Neutrophil (primary cell): ENCODE data around the gene ARHGAP22.

ENCODE experiments used
- H3K27ac ChIP-seq: fragments of 200-600 bp; sonication (generic); 2 replicates; pipeline ENCODE4 v1.5.1; 2016; ENCODE audit warnings: mild to moderate bottlenecking, moderate library complexity
- H3K27me3 ChIP-seq: fragments of 200-600 bp; sonication (generic); 2 replicates; pipeline ENCODE4 v1.6.0; 2016; ENCODE audit warnings: mild to moderate bottlenecking
- H3K36me3 ChIP-seq: fragments of 200-600 bp; sonication (generic); 2 replicates; pipeline ENCODE4 v1.5.1; 2017
- H3K4me1 ChIP-seq, 2 experiments: fragments of 200-600 bp in 1 of 2; sonication (generic) in 1 of 2; 1 replicate in 1 of 2; 2 replicates in 1 of 2; pipeline versions ENCODE4 v1.5.1 to v1.6.1; 2013 to 2016; ENCODE audit warnings: low read depth in 1 of 2, low read length in 1 of 2, mild to moderate bottlenecking in 1 of 2, moderate library complexity in 1 of 2; ENCODE audit not compliant: control insufficient read depth in 1 of 2, insufficient read depth in 1 of 2
- H3K4me3 ChIP-seq, 2 experiments: fragments of 200-600 bp in 1 of 2; sonication (generic) in 1 of 2; 1 replicate in 1 of 2; 2 replicates in 1 of 2; pipeline ENCODE4 v1.5.1; 2013 to 2016; ENCODE audit warnings: low read depth in 1 of 2, low read length in 1 of 2, mild to moderate bottlenecking in 1 of 2, moderate library complexity in 1 of 2
- H3K9me3 ChIP-seq: fragments of 200-600 bp; sonication (generic); 2 replicates; pipeline ENCODE4 v1.5.1; 2016
- TF ChIP-seq, protein P1 (sequence below): fragments of 200-600 bp; sonication (generic); IDR thresholded peaks from 2 replicates; pipeline ENCODE4 v1.5.1; 2016; ENCODE audit warnings: antibody characterized with exemption

The ARHGAP22 gene

GRCh38 chr10:48502791-48503190, 102.1 kb downstream of the ARHGAP22 start:
- Histone ChIP-seq H3K4me1 (peaks cover 10 to 12% of the 10 kb centered on the region in 2 experiments), H3K27me3 (no peaks in the 10 kb centered on the region), H3K36me3 (no peaks in the 10 kb centered on the region), H3K9me3 (no peaks in the 10 kb centered on the region), H3K4me3 (no peak overlapping the region), H3K27ac (no peak overlapping the region)
- TF ChIP-seq, protein P1, sequence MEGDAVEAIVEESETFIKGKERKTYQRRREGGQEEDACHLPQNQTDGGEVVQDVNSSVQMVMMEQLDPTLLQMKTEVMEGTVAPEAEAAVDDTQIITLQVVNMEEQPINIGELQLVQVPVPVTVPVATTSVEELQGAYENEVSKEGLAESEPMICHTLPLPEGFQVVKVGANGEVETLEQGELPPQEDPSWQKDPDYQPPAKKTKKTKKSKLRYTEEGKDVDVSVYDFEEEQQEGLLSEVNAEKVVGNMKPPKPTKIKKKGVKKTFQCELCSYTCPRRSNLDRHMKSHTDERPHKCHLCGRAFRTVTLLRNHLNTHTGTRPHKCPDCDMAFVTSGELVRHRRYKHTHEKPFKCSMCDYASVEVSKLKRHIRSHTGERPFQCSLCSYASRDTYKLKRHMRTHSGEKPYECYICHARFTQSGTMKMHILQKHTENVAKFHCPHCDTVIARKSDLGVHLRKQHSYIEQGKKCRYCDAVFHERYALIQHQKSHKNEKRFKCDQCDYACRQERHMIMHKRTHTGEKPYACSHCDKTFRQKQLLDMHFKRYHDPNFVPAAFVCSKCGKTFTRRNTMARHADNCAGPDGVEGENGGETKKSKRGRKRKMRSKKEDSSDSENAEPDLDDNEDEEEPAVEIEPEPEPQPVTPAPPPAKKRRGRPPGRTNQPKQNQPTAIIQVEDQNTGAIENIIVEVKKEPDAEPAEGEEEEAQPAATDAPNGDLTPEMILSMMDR, result no peak

DNA sequence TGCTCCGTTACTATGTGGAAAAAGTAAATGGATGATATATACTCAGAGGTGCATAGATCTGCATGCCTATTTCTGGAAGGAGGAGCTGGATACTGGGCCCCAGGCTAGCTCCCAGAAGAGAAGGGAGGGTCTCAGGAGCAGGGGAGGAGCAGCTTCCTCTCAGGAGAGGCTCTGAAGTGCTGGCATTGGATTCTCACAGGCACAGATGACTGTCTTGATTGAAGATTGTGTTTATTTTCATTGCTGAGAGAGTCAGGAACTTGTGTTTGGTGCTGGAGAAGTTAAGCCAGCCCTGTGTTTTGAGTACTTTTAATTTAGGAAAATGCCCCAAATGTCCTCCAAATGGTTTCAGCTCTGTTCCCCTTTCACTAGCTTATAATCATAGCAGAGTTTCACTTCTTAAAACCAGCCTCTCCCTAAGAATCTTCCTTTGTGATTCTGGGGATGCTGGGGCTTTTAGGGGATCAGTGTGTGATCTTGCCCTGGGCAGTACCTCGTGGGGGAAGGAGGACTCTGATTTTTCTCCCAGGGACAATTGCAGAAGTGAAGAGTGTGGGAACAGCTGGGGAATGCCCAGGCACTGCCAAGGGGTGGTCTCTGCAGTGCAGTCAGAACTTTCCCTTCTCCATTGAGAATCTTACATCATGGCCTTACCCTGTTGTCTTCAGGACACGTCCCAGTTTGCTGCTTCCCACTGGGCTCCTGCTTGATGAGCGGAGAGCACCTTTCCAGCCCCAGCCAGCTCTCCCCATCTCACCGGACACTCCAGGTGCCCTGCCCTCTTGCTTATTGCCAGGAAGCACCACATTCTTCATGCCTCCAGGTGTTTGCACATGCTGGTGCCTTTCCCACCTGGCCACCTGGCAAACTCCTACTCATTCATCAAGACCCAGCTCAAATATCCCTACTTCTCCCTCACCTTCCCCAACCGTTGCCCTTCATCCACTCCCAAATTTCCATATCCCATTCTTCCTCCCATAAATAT, 102.8 kb downstream of the ARHGAP22 start:
- H3K4me1 ChIP-seq, result peaks cover 10 to 12% of the 10 kb centered on the region in 2 experiments
- TF ChIP-seq, protein P1, result no peak
- no peak overlapping the region for H3K27ac ChIP-seq
- no peaks in the 10 kb centered on the region for H3K36me3 ChIP-seq
- no peaks in the 10 kb centered on the region for H3K9me3 ChIP-seq
- H3K4me3 ChIP-seq, result no peak overlapping the region
- H3K27me3 ChIP-seq, result no peaks in the 10 kb centered on the region

- TF ChIP-seq, protein P1, result no peak
- H3K27me3 ChIP-seq, result no peaks in the 10 kb centered on the region
- H3K4me1 ChIP-seq, result peaks cover 8 to 9% of the 10 kb centered on the region in 2 experiments
- H3K27ac ChIP-seq, result no peak overlapping the region
- no peak overlapping the region for H3K4me3 ChIP-seq
- no peaks in the 10 kb centered on the region for H3K9me3 ChIP-seq
- H3K36me3 ChIP-seq, result no peaks in the 10 kb centered on the region
Measured at GRCh38 chr10:48501226-48501625, 103.6 kb downstream of the ARHGAP22 start.

DNA sequence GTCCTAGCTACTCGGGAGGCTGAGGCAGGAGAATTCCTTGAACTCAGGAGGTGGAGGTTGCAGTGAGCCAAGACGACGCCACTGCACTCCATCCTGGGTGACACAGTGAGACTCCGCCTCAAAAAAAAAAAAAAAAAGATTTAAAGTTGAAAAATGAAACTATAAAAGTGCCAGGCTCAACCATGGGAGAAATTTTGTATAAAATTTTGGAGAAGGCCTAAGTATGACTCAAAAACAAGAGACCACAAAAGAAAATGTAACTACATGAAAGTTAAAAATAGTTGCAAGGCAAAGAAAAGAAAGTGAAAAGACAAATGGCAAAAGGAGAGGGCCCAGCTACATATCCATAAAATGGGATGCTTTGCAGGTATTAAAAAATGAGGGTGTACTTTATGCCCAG, 104.1 kb downstream of the ARHGAP22 start:
- H3K4me1 ChIP-seq, result peaks cover 4% of the 10 kb centered on the region in 2 experiments
- H3K4me3 ChIP-seq, result no peak overlapping the region
- no peaks in the 10 kb centered on the region for H3K9me3 ChIP-seq
- H3K27me3 ChIP-seq, result no peaks in the 10 kb centered on the region
- TF ChIP-seq, protein P1, result no peak
- H3K27ac ChIP-seq, result no peak overlapping the region
- H3K36me3 ChIP-seq, result no peaks in the 10 kb centered on the region

DNA sequence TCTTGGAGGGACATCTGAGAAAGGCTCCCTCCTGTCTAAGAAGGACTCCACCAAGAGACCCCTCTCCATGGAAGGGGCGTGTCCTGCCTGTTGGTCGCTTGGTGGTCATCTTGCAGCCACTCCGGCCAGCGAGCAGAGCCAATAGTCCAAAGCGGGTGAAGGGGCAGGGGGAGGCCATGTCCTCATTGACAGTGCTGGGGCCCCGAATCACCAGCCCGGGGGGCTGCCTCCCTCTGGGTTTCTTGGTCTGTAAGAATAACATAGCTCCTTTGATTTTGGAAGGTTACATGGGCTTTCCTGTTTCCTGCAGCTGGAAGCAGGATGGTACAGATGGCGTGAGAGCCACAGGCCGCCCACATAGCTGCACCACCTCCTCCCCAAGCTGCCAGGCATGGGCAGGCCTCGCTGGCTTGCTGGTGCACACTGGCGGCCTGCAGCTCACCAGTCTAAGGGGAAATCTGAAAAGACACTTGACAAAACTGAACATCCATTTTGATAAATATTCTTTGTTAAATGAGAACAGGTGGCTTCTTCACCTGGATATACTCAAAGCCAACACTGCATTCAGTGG, 105.8 kb downstream of the ARHGAP22 start:
- H3K4me1 ChIP-seq, result no peaks in the 10 kb centered on the region
- H3K27me3 ChIP-seq, result peaks cover 8% of the 10 kb centered on the region

More for the DNA sequence above, 105.8 kb downstream of the ARHGAP22 start:
- Histone ChIP-seq H3K36me3 (no peaks in the 10 kb centered on the region), H3K9me3 (no peaks in the 10 kb centered on the region), H3K27ac (no peak overlapping the region), H3K4me3 (no peak overlapping the region)
- TF ChIP-seq, protein P1, result no peak
